ENCODE results near the gene COMMD10.

COMMD10 gene

GRCh38 chr5:116209166-116209565 lies 124.3 kb downstream of the COMMD10 start:
- in situ Hi-C loops (cut with HindIII; ENCODE audit: low sequenced_read_pairs) = no loop called here

- in situ Hi-C loops (cut with HindIII; ENCODE audit: low sequenced_read_pairs) = no loop called here
Observed at GRCh38 chr5:116212225-116212624, 127.4 kb downstream of the COMMD10 start.

DNA sequence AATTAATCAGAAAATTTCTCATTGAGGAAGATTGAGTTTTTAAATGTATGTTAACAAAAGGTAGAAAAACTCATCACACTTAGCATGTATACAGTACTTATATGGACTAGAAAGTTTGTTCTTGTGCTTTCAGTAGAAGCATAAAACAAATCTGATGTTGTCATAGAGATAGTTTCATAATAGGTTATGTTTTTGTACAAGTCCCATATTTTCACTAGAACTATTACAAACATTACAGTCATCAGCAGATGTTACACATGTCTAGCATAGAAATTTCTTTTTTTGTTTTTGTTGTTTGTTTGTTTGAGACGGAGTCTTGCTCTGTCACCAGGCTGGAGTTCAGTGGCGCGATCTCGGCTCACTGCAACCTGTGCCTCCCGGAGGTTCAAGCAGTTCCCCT lies 131.4 kb downstream of the COMMD10 start:
- in situ Hi-C loops (cut with HindIII; ENCODE audit: low sequenced_read_pairs) = no loop called here

- in situ Hi-C loops (cut with HindIII; ENCODE audit: low sequenced_read_pairs) = no loop called here
Observed at GRCh38 chr5:116225281-116225922, 140.6 kb downstream of the COMMD10 start.

GRCh38 chr5:116229131-116229689 lies 144.4 kb downstream of the COMMD10 start:
- in situ Hi-C loops (cut with HindIII; ENCODE audit: low sequenced_read_pairs) = no loop called here

DNA sequence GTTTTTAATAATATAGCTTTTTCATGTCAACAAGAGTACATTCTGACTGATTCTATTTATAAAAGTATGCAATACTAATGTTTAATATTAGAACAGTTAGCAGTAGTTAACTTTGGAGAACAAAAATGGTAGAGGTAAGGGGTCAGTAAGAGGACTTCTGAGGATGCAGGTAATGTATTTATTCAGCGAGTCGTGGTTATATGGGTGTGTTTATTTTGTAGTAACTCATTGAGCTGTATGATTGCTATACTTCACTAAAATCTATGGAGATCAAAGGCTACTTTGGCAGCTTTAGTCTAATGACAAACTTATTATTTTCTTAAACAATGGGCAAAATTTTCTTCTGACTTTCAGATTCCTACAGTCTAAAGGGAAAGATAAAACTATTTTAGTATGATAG lies 146.5 kb downstream of the COMMD10 start:
- in situ Hi-C loops (cut with HindIII; ENCODE audit: low sequenced_read_pairs) = no loop called here

GRCh38 chr5:116234681-116235080 lies 149.9 kb downstream of the COMMD10 start:
- in situ Hi-C loops (cut with HindIII; ENCODE audit: low sequenced_read_pairs) = no loop called here

DNA sequence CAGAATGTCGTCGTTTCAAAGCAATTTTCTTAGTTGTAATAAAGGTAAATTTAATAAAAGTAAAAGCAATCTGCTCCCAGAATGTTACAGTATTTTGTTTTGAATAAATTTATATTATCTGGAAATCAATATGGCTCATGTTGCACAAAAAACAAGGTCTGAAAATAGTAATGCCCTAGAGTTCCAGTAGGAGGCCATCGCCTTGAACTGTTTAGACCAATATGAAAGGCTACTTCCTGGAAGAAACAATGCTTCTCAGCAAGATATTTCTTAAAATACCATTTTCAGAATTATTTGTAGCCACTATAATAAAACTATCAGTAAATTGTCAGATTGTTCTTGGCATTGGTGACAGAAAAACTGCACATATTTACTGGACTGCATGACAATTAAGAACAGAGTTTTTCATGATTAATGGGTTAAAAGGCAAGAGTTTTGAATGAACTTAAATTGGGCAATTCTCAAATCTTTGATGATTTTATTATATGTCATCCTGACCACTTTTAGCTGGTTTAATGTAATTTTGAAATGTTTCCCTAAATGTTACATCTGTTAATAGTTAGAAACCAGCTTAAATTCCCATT lies 153.2 kb downstream of the COMMD10 start:
- in situ Hi-C loops (cut with HindIII; ENCODE audit: low sequenced_read_pairs) = no loop called here

DNA sequence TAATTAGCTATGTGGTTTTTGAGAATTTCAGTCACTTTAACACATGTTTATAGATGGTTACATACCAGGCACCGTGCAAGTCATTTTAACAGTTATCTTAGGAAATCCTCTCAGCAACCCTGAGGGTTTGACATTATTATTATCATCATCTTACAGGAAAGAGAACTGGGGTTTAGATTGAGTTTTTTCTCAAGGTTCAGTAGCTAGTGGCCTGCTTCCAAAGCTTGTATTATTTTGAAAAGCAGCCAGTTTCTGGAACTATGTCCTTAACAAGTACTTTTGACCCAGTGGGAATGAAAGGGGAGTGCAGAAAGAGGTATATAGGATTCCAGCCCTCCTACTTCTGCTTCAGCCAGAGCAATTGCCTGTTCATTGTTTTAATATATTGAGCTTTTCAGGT lies 157.5 kb downstream of the COMMD10 start:
- in situ Hi-C loops (cut with HindIII; ENCODE audit: low sequenced_read_pairs) = no loop called here

GRCh38 chr5:116248432-116248831 lies 163.6 kb downstream of the COMMD10 start:
- in situ Hi-C loops (cut with HindIII; ENCODE audit: low sequenced_read_pairs) = no loop called here

GRCh38 chr5:116249648-116250047 lies 164.8 kb downstream of the COMMD10 start:
- in situ Hi-C loops (cut with HindIII; ENCODE audit: low sequenced_read_pairs) = no loop called here

GRCh38 chr5:116256717-116257116 lies 171.9 kb downstream of the COMMD10 start:
- in situ Hi-C loops (cut with HindIII; ENCODE audit: low sequenced_read_pairs) = no loop called here

- in situ Hi-C loops (cut with HindIII; ENCODE audit: low sequenced_read_pairs) = no loop called here
Observed at GRCh38 chr5:116265471-116265870, 180.6 kb downstream of the COMMD10 start.

DNA sequence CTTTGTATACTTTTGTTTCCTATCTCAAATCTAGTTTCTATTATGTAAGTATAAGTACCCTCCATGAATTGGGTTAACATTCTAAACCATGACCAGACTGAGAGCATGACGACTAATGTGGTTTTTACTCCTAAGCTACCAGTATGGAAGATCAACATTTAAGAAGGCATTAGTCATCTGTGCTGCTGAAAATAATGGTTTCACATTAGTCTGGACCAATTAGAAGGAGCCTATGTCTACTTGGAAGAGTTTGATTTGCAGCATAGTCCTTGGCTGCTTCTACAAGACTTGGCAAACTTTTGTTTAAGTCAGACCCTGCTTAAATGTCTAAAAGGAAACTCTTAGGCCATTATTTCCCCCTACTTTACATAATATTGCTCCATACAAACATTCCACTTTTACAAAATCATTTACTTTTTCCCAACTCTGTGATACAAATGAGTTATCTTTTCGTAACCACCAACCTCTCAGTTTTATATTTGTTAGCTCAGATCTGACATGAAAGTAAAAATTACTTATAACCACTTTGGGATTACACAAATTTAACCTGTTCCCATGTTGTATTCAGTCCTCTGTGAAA lies 186.7 kb downstream of the COMMD10 start:
- in situ Hi-C loops (cut with HindIII; ENCODE audit: low sequenced_read_pairs) = no loop called here

- in situ Hi-C loops (cut with HindIII; ENCODE audit: low sequenced_read_pairs) = no loop called here
Observed at GRCh38 chr5:116272281-116272941, 187.6 kb downstream of the COMMD10 start.

DNA sequence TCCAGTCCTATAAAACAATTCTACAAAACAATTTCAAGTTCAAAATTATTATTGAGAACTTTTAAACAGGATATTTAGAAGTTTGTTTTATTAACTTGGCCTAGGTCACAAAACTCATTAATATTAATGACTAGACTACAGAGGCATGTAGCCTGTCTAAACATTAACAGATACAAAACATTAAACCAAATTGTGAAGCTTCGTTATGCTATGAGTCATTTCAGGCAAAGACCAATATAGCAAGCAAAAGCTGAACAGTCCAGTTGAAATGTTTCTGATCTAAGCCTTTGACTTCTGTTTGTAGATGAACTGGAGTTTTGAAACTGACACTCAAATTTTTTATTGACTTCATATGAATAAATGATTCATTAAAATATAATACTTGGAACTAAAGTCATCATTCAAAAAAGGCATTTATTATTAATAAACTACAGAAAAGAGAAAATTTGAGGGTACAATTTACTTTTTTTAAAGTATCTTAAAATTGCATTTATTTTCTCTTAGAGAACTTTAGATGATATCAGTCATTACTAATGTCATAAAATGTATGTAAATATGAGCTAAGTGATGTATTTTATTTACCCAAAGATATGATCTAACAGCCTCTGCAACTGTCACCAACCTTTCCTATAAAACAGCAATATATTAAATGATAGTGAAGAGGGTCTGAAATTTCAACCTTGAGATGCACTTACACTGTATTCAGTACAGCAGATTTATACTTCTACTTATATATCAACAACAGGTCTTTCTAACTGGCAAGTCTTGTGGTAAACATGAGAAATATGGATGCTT lies 188.8 kb downstream of the COMMD10 start:
- in situ Hi-C loops (cut with HindIII; ENCODE audit: low sequenced_read_pairs) = no loop called here

DNA sequence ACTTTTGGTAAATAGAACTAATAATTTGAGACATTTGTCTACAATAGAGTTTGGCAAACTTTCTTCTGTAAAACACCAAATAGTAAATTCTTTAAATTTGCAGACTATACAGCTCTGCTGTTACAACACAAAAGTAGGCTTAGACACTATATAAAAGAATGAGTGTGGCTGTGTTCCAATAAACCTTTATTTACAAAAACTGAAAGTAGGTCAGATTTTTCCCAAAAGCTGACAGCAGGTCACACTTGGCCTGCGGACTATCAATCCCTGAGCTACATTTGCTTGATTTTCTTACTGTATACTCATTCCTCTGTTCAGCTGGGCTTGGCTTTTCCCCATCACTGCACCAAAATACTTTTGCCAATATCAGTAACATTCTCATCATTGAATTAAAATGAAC lies 189.4 kb downstream of the COMMD10 start:
- in situ Hi-C loops (cut with HindIII; ENCODE audit: low sequenced_read_pairs) = no loop called here

- in situ Hi-C loops (cut with HindIII; ENCODE audit: low sequenced_read_pairs) = no loop called here
Observed at GRCh38 chr5:116275282-116275681, 190.5 kb downstream of the COMMD10 start.

DNA sequence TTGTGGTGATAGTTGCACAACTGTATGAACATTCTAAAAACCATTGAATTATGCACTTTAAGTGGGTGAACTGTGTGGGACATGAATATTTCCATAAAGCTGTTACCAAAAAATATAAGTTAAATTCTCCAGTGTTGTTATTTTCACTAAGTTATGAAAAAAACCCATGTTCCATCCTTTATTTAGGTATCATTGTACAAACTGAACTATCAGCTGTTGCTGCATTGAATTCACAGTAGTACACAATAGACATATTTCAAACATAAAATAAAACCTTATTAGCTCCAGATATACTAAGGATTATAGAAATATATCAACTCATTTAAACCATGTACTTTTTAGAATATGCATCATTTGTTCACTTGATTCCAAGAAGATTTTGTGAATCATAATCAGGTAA lies 192.1 kb downstream of the COMMD10 start:
- in situ Hi-C loops (cut with HindIII; ENCODE audit: low sequenced_read_pairs) = no loop called here

GRCh38 chr5:116280149-116280803 lies 195.5 kb downstream of the COMMD10 start:
- in situ Hi-C loops (cut with HindIII; ENCODE audit: low sequenced_read_pairs) = no loop called here
